ENCODE measurements around the gene KRT6C.

The KRT6C gene

GRCh38 chr12:52473768-52474167, at the start of gene KRT6C:
TSS of gene KRT6C (minus strand) at chr12:52473805. CDS start at chr12:52473737, 68 bp downstream.
- DNase-seq (ENCODE audit: low read depth in 2 of 2, low spot score in 1 of 2) = no peak

- DNase-seq (ENCODE audit: low read depth in 2 of 2, low spot score in 1 of 2) = no peak
Observed at GRCh38 chr12:52522346-52523011, 48.9 kb upstream of the KRT6C start.

GRCh38 chr12:52521568-52522266, 48.1 kb upstream of the KRT6C start:
- DNase-seq (ENCODE audit: low read depth in 2 of 2, low spot score in 1 of 2) = no peak

GRCh38 chr12:52521175-52521567, 47.6 kb upstream of the KRT6C start:
- DNase-seq (ENCODE audit: low read depth in 2 of 2, low spot score in 1 of 2) = no peak

GRCh38 chr12:52519826-52520662, 46.4 kb upstream of the KRT6C start, which contains the start of gene KRT5:
TSS of gene KRT5 (minus strand) at chr12:52520394. CDS start at chr12:52520296, 98 bp downstream.
- no peak for DNase-seq (ENCODE audit: low read depth in 2 of 2, low spot score in 1 of 2)

- DNase-seq (ENCODE audit: low read depth in 2 of 2, low spot score in 1 of 2) = no peak
Observed at GRCh38 chr12:52519387-52519703, 45.7 kb upstream of the KRT6C start.

GRCh38 chr12:52518574-52519386, 45.2 kb upstream of the KRT6C start:
- DNase-seq (ENCODE audit: low read depth in 2 of 2, low spot score in 1 of 2) = no peak

GRCh38 chr12:52517888-52518287, 44.3 kb upstream of the KRT6C start:
- DNase-seq (ENCODE audit: low read depth in 2 of 2, low spot score in 1 of 2) = no peak

GRCh38 chr12:52517005-52517835, 43.6 kb upstream of the KRT6C start:
- DNase-seq (ENCODE audit: low read depth in 2 of 2, low spot score in 1 of 2) = no peak

- no peak for DNase-seq (ENCODE audit: low read depth in 2 of 2, low spot score in 1 of 2)
Observed at GRCh38 chr12:52515927-52516831, 42.6 kb upstream of the KRT6C start.

- DNase-seq (ENCODE audit: low read depth in 2 of 2, low spot score in 1 of 2) = no peak
Observed at GRCh38 chr12:52515319-52515646, 41.7 kb upstream of the KRT6C start.

- no peak for DNase-seq (ENCODE audit: low read depth in 2 of 2, low spot score in 1 of 2)
Observed at GRCh38 chr12:52514471-52515318, 41.1 kb upstream of the KRT6C start.

GRCh38 chr12:52513736-52514135, 40.1 kb upstream of the KRT6C start:
- DNase-seq (ENCODE audit: low read depth in 2 of 2, low spot score in 1 of 2) = no peak

GRCh38 chr12:52508211-52508610, 34.6 kb upstream of the KRT6C start:
- no peak for DNase-seq (ENCODE audit: low read depth in 2 of 2, low spot score in 1 of 2)

GRCh38 chr12:52506858-52507715, 33.5 kb upstream of the KRT6C start:
- no peak for DNase-seq (ENCODE audit: low read depth in 2 of 2, low spot score in 1 of 2)

- DNase-seq (ENCODE audit: low read depth in 2 of 2, low spot score in 1 of 2) = no peak
Observed at GRCh38 chr12:52502877-52503276, 29.3 kb upstream of the KRT6C start.

- DNase-seq (ENCODE audit: low read depth in 2 of 2, low spot score in 1 of 2) = no peak
Observed at GRCh38 chr12:52501490-52501889, 27.9 kb upstream of the KRT6C start.
